NCI-H345 treated with DMSO at 0.1 percent for 48 hours (cell line): ENCODE results near the gene SSH2.
"Not testable (repeated sequence)": the region's sequence is repeated elsewhere in the genome, so short reads cannot be mapped to it uniquely, and the experiment has no call there.

Source experiments
- DNase-seq: peaks from one replicate; lab custom pipeline; 2025; ENCODE audit not compliant: unreplicated experiment; lab: John Stamatoyannopoulos, UW

SSH2 gene

GRCh38 chr17:29779812-29780190 is 150.2 kb downstream of the SSH2 start:
- DNase-seq, result not testable (repeated sequence)

- DNase-seq, result peak; percentile 11
Measured at GRCh38 chr17:29778956-29779811, 150.8 kb downstream of the SSH2 start.

GRCh38 chr17:29777663-29778062 is 152.4 kb downstream of the SSH2 start:
- no peak for DNase-seq

- no peak for DNase-seq
Measured at GRCh38 chr17:29776026-29776425, 154.0 kb downstream of the SSH2 start.

GRCh38 chr17:29772981-29773380 is 157.0 kb downstream of the SSH2 start:
- DNase-seq, result no peak

- no peak for DNase-seq
Measured at GRCh38 chr17:29771546-29771945, 158.5 kb downstream of the SSH2 start.

- no peak for DNase-seq
Measured at GRCh38 chr17:29769225-29769624, 160.8 kb downstream of the SSH2 start.

- no peak for DNase-seq
Measured at GRCh38 chr17:29766796-29767327, 163.2 kb downstream of the SSH2 start.

GRCh38 chr17:29764748-29765147 is 165.3 kb downstream of the SSH2 start:
- DNase-seq, result no peak

GRCh38 chr17:29764217-29764616 is 165.8 kb downstream of the SSH2 start:
- DNase-seq, result no peak

- no peak for DNase-seq
Measured at GRCh38 chr17:29763273-29763672, 166.8 kb downstream of the SSH2 start.

GRCh38 chr17:29761040-29761761 is 168.8 kb downstream of the SSH2 start:
- DNase-seq, result no peak

GRCh38 chr17:29760279-29761039 is 169.6 kb downstream of the SSH2 start:
- no peak for DNase-seq

GRCh38 chr17:29758255-29758654 is 171.8 kb downstream of the SSH2 start:
- DNase-seq, result no peak

- DNase-seq, result no peak
Measured at GRCh38 chr17:29757788-29758187, 172.2 kb downstream of the SSH2 start.

GRCh38 chr17:29753845-29754439 is 176.1 kb downstream of the SSH2 start:
- no peak for DNase-seq

- DNase-seq, result no peak
Measured at GRCh38 chr17:29749045-29749825, 180.8 kb downstream of the SSH2 start.

- no peak for DNase-seq
Measured at GRCh38 chr17:29748400-29748799, 181.6 kb downstream of the SSH2 start.

- DNase-seq, result no peak
Measured at GRCh38 chr17:29747660-29748059, 182.4 kb downstream of the SSH2 start.

- no peak for DNase-seq
Measured at GRCh38 chr17:29746669-29747068, 183.4 kb downstream of the SSH2 start.
